Measurements from ENCODE around the gene TAAR1.
"Not testable (repeated sequence)": the region's sequence is repeated elsewhere in the genome, so short reads cannot be mapped to it uniquely, and the experiment has no call there.

DNA sequence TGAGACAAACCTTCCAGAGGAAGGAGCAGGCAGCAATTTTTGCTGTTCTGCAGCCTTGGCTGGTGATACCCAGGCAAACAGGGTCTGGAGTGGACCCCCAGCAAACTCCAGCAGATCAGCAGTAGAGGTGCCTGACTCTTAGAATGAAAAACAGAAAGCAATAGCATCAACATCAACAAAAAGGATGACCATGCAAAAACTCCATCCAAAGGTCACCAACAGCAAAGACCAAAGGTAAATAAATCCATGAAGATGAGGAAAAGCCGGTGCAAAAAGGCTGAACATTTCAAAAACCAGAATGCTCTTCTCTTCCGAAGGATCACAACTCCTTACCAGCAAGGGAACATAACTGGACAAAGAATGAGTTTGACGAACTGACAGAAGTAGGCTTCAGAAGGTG, 23.1 kb downstream of the TAAR1 start:
- TF ChIP-seq, protein P1, sequence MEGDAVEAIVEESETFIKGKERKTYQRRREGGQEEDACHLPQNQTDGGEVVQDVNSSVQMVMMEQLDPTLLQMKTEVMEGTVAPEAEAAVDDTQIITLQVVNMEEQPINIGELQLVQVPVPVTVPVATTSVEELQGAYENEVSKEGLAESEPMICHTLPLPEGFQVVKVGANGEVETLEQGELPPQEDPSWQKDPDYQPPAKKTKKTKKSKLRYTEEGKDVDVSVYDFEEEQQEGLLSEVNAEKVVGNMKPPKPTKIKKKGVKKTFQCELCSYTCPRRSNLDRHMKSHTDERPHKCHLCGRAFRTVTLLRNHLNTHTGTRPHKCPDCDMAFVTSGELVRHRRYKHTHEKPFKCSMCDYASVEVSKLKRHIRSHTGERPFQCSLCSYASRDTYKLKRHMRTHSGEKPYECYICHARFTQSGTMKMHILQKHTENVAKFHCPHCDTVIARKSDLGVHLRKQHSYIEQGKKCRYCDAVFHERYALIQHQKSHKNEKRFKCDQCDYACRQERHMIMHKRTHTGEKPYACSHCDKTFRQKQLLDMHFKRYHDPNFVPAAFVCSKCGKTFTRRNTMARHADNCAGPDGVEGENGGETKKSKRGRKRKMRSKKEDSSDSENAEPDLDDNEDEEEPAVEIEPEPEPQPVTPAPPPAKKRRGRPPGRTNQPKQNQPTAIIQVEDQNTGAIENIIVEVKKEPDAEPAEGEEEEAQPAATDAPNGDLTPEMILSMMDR (IDR thresholded peaks at IDR 0.05): not testable (repeated sequence)
- not testable (repeated sequence) for TF ChIP-seq POLR2A (IDR thresholded peaks at IDR 0.05)

All from uterus (tissue), 2 donors.